Uterus (tissue), 4 donors: Measurements from ENCODE around the gene IER2. TPM values are rescaled to one million over a fixed set of nuclear protein-coding genes. Genes with fewer than 3 reads are reported as not detected.
"Not testable (repeated sequence)": the region's sequence is repeated elsewhere in the genome, so short reads cannot be mapped to it uniquely, and the experiment has no call there.

Source experiments
- DNase-seq, 2 donors: peaks; one replicate each; pipeline ENCODE4 v3.0.0-alpha.2; 2019 to 2020
- H3K27ac ChIP-seq, 2 donors: fragments of 200-600 bp; sonication (generic); 1 replicate in 1 of 2; 2 replicates in 1 of 2; pipeline ENCODE4 v1.5.1; 2016 to 2018
- H3K27me3 ChIP-seq, 2 donors: fragments of 200-600 bp; sonication (generic); one replicate each; pipeline ENCODE4 v1.5.1; 2018 to 2019; ENCODE audit warnings: control low read depth in 1 of 2
- H3K36me3 ChIP-seq, 2 donors: fragments of 200-600 bp; sonication (generic); one replicate each; pipeline ENCODE4 v1.5.1; 2019; ENCODE audit warnings: control low read depth in 1 of 2
- H3K4me1 ChIP-seq, 2 donors: fragments of 200-600 bp; sonication (generic); one replicate each; pipeline ENCODE4 v1.5.1; 2018 to 2019; ENCODE audit warnings: control low read depth in 1 of 2
- H3K4me3 ChIP-seq, 2 donors: fragments of 200-600 bp; sonication (generic); 1 replicate in 1 of 2; 2 replicates in 1 of 2; pipeline ENCODE4 v1.5.1; 2018 to 2019; ENCODE audit warnings: mild to moderate bottlenecking in 1 of 2
- H3K9me3 ChIP-seq, 2 donors: fragments of 200-600 bp; sonication (generic); one replicate each; pipeline ENCODE4 v1.5.1; 2019; ENCODE audit warnings: control low read depth in 1 of 2
- CTCF ChIP-seq, 4 experiments: fragments of 200-600 bp in 2 of 4; fragments of 450-650 bp in 2 of 4; sonication (generic) in 2 of 4; IDR thresholded peaks; one replicate each; pipeline ENCODE4 v1.5.1; 2016 to 2019; ENCODE audit warnings: antibody characterized with exemption in 4 of 4, mild to moderate bottlenecking in 2 of 4, moderate library complexity in 1 of 4
- POLR2A ChIP-seq, 2 donors: fragments of 450-650 bp; IDR thresholded peaks; one replicate each; pipeline ENCODE4 v1.6.1; 2016; ENCODE audit warnings: antibody characterized with exemption in 2 of 2, mild to moderate bottlenecking in 1 of 2, moderate library complexity in 1 of 2
- intact Hi-C: fragments of 100-400 bp; cut with DNase I; formaldehyde crosslinking; loops from one replicate; pipeline ENCODE4 v1.15.1; 2023; ENCODE audit warnings: low total_unique reads
- total RNA-seq, 4 donors: library from RNA; depleted of rRNA in 3 of 4; stranded (reverse); fragments of >200 nt in 3 of 4; gene quantifications; one replicate each; pipeline versions ENCODE4 v1.1.0 to v1.2.4, GENCODE V29; 2014 to 2023
- donor health status: DM: yes; HTN: yes; CAD: no.

IER2 gene
- total RNA-seq, 4 donors from 2014 or later = 15.1 to 108 (median 66.7) TPM

- Histone ChIP-seq H3K4me3 (no peak overlapping the region), H3K27me3 (no peaks in the 10 kb centered on the region), H3K4me1 (no peaks in the 10 kb centered on the region), H3K9me3 (no peaks in the 10 kb centered on the region), H3K36me3 (no peaks in the 10 kb centered on the region), H3K27ac (no peak overlapping the region)
- TF ChIP-seq POLR2A (IDR thresholded peaks at IDR 0.05) = no peak
- TF ChIP-seq CTCF (IDR thresholded peaks at IDR 0.05) = no peak
- intact Hi-C loops = no loop called here
- DNase-seq = no peak
These were observed 10.4 kb upstream of the IER2 start for GRCh38 chr19:13139633-13140311.

GRCh38 chr19:13146763-13147563 is 3.2 kb upstream of the IER2 start:
- H3K36me3 ChIP-seq = no peaks in the 10 kb centered on the region
- TF ChIP-seq CTCF (IDR thresholded peaks at IDR 0.05) = no peak
- no peak for TF ChIP-seq POLR2A (IDR thresholded peaks at IDR 0.05)
- no peaks in the 10 kb centered on the region for H3K4me1 ChIP-seq
- no peaks in the 10 kb centered on the region for H3K9me3 ChIP-seq
- DNase-seq = no peak
- H3K27ac ChIP-seq = no peak overlapping the region
- intact Hi-C loops = no loop called here
- H3K4me3 ChIP-seq = no peak overlapping the region
- no peaks in the 10 kb centered on the region for H3K27me3 ChIP-seq

- DNase-seq, H3K27me3 ChIP-seq, intact Hi-C loops, H3K9me3 ChIP-seq, H3K4me1 ChIP-seq, H3K36me3 ChIP-seq: not testable (repeated sequence)
- Histone ChIP-seq H3K4me3 (peak overlapping the region; percentile 73 to 84), H3K27ac (peak overlapping the region; percentile 94 to 98)
These were observed 1.0 kb upstream of the IER2 start for GRCh38 chr19:13149173-13149627.

GRCh38 chr19:13149628-13150186 is 504 bp upstream of the IER2 start:
- peak in 1 of 2 donors; percentile 43 for DNase-seq
- H3K27ac ChIP-seq = peak overlapping the region; percentile 94 to 98
- H3K36me3 ChIP-seq = no peaks in the 10 kb centered on the region
- H3K4me3 ChIP-seq = peak overlapping the region; percentile 73 to 84
- H3K9me3 ChIP-seq = no peaks in the 10 kb centered on the region
- H3K27me3 ChIP-seq = no peaks in the 10 kb centered on the region
- H3K4me1 ChIP-seq = no peaks in the 10 kb centered on the region
- intact Hi-C loops = no loop called here
- no peak for TF ChIP-seq CTCF (IDR thresholded peaks at IDR 0.05)
- TF ChIP-seq POLR2A (IDR thresholded peaks at IDR 0.05) = no peak

GRCh38 chr19:13150931-13151604 is 857 bp downstream of the IER2 start:
- Histone ChIP-seq H3K36me3 (no peaks in the 10 kb centered on the region), H3K27ac (peak overlapping the region; percentile 94 to 98), H3K4me1 (peaks cover 0 to 7% of the 10 kb centered on the region in 2 donors), H3K9me3 (no peaks in the 10 kb centered on the region), H3K4me3 (peak overlapping the region; percentile 73 to 84), H3K27me3 (no peaks in the 10 kb centered on the region)
- intact Hi-C loops = no loop called here
- DNase-seq = peak; percentile 57 to 60
- no peak for TF ChIP-seq CTCF (IDR thresholded peaks at IDR 0.05)
- TF ChIP-seq POLR2A (IDR thresholded peaks at IDR 0.05) = no peak
